ENCODE data around the gene CCL28. TPM values are rescaled to one million over a fixed set of nuclear protein-coding genes. Genes with fewer than 3 reads are reported as not detected.

The CCL28 gene
- total and polyA plus RNA-seq, 9 of the 15 experiments (the other 6 are each of a cell fraction or from before 2014, with no cell fraction given) = not detected

DNA sequence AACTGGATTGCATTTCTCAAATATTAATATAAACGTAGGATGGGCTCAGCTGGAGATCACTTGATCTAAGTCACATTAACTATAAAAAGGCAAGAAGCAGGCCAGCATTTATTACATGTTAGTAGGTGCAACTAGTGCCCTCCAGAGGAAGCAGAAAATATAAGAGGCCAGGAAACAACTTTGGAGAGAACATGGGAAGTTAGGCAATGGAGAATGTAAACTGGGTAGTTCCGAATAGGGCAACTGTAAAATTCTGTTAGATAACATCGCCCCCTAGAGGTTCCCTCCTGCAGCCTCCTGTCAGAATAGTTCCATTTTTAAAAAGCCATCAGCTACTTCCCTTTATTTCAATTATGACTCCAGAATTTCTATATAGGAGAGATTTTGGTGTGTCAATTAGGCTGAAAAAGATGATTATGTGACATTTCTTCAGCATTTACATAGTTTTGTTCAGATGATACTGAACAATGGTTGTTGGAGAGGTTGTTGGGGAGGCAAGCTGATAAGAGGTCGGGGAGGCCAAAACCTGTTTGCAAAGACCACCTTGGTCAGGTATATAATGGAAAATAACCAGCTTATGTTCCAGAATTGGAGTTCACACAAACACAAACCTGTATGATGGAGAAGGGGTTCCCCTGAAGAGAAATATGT, 22.4 kb downstream of the CCL28 start (continued):
- TF ChIP-seq SRSF3 (IDR thresholded peaks at IDR 0.05; ENCODE audit: insufficient read depth, low read length) (no peak), TCF7L2 (IDR thresholded peaks at IDR 0.05; ENCODE audit: low read depth, low read length) (no peak), ZZZ3 (IDR thresholded peaks at IDR 0.05) (no peak), JUNB (CRISPR knock-in tag; conservative IDR thresholded peaks at IDR 0.05) (no peak), ZNF41 (CRISPR knock-in tag; conservative IDR thresholded peaks at IDR 0.05) (no peak), RFX1 (IDR thresholded peaks at IDR 0.05) (no peak), CTBP1 (IDR thresholded peaks at IDR 0.05; ENCODE audit: borderline replicate concordance) (0 out of 2 replicates have a peak, but pooled peaks have one; percentile 33), SMAD1 (IDR thresholded peaks at IDR 0.05; ENCODE audit: low read depth, low read length, partially characterized antibody) (no peak), POLR2A (conservative IDR thresholded peaks at IDR 0.05) (no peak), NELFE (IDR thresholded peaks at IDR 0.05; ENCODE audit: insufficient read depth, insufficient read length) (no peak), TRIM24 (IDR thresholded peaks at IDR 0.05) (no peak), HNRNPL (IDR thresholded peaks at IDR 0.05; ENCODE audit: low read depth, low read length) (no peak), RBM15 (IDR thresholded peaks at IDR 0.05; ENCODE audit: insufficient read depth, low read length) (no peak)
- TF ChIP-seq, protein P1, sequence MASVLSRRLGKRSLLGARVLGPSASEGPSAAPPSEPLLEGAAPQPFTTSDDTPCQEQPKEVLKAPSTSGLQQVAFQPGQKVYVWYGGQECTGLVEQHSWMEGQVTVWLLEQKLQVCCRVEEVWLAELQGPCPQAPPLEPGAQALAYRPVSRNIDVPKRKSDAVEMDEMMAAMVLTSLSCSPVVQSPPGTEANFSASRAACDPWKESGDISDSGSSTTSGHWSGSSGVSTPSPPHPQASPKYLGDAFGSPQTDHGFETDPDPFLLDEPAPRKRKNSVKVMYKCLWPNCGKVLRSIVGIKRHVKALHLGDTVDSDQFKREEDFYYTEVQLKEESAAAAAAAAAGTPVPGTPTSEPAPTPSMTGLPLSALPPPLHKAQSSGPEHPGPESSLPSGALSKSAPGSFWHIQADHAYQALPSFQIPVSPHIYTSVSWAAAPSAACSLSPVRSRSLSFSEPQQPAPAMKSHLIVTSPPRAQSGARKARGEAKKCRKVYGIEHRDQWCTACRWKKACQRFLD (CRISPR knock-in tag; IDR thresholded peaks at IDR 0.05) = no peak
- TF ChIP-seq, protein P2, sequence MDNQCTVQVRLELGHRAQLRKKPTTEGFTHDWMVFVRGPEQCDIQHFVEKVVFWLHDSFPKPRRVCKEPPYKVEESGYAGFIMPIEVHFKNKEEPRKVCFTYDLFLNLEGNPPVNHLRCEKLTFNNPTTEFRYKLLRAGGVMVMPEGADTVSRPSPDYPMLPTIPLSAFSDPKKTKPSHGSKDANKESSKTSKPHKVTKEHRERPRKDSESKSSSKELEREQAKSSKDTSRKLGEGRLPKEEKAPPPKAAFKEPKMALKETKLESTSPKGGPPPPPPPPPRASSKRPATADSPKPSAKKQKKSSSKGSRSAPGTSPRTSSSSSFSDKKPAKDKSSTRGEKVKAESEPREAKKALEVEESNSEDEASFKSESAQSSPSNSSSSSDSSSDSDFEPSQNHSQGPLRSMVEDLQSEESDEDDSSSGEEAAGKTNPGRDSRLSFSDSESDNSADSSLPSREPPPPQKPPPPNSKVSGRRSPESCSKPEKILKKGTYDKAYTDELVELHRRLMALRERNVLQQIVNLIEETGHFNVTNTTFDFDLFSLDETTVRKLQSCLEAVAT (IDR thresholded peaks at IDR 0.05) = no peak; a peak in 1 of 4 replicates
- TF ChIP-seq, protein P3, sequence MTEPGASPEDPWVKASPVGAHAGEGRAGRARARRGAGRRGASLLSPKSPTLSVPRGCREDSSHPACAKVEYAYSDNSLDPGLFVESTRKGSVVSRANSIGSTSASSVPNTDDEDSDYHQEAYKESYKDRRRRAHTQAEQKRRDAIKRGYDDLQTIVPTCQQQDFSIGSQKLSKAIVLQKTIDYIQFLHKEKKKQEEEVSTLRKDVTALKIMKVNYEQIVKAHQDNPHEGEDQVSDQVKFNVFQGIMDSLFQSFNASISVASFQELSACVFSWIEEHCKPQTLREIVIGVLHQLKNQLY (CRISPR knock-in tag; conservative IDR thresholded peaks at IDR 0.05) = no peak
- TF ChIP-seq, protein P4, sequence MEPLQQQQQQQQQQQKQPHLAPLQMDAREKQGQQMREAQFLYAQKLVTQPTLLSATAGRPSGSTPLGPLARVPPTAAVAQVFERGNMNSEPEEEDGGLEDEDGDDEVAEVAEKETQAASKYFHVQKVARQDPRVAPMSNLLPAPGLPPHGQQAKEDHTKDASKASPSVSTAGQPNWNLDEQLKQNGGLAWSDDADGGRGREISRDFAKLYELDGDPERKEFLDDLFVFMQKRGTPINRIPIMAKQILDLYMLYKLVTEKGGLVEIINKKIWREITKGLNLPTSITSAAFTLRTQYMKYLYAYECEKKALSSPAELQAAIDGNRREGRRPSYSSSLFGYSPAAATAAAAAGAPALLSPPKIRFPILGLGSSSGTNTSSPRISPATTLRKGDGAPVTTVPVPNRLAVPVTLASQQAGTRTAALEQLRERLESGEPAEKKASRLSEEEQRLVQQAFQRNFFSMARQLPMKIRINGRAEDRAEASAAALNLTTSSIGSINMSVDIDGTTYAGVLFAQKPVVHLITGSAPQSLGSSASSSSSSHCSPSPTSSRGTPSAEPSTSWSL (CRISPR knock-in tag; IDR thresholded peaks at IDR 0.05; ENCODE audit: borderline replicate concordance) = no peak
- TF ChIP-seq, protein P5, sequence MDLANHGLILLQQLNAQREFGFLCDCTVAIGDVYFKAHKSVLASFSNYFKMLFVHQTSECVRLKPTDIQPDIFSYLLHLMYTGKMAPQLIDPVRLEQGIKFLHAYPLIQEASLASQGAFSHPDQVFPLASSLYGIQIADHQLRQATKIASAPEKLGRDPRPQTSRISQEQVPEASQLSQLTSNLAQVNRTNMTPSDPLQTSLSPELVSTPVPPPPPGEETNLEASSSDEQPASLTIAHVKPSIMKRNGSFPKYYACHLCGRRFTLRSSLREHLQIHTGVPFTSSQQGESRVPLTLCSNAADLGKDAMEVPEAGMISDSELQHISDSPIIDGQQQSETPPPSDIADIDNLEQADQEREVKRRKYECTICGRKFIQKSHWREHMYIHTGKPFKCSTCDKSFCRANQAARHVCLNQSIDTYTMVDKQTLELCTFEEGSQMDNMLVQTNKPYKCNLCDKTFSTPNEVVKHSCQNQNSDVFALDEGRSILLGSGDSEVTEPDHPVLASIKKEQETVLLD (IDR thresholded peaks at IDR 0.05) = no peak
- TF ChIP-seq, protein P6, sequence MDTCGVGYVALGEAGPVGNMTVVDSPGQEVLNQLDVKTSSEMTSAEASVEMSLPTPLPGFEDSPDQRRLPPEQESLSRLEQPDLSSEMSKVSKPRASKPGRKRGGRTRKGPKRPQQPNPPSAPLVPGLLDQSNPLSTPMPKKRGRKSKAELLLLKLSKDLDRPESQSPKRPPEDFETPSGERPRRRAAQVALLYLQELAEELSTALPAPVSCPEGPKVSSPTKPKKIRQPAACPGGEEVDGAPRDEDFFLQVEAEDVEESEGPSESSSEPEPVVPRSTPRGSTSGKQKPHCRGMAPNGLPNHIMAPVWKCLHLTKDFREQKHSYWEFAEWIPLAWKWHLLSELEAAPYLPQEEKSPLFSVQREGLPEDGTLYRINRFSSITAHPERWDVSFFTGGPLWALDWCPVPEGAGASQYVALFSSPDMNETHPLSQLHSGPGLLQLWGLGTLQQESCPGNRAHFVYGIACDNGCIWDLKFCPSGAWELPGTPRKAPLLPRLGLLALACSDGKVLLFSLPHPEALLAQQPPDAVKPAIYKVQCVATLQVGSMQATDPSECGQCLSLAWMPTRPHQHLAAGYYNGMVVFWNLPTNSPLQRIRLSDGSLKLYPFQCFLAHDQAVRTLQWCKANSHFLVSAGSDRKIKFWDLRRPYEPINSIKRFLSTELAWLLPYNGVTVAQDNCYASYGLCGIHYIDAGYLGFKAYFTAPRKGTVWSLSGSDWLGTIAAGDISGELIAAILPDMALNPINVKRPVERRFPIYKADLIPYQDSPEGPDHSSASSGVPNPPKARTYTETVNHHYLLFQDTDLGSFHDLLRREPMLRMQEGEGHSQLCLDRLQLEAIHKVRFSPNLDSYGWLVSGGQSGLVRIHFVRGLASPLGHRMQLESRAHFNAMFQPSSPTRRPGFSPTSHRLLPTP (IDR thresholded peaks at IDR 0.05; ENCODE audit: borderline replicate concordance, extremely low read depth, insufficient read length) = no peak
